Activated gamma-delta T cell treated with anti-CD3 and anti-CD28 coated beads, Interleukin-2, amount 50 U/mL, for 16 hours (primary cell): Measurements from ENCODE around the gene PDLIM5.
"Not testable (repeated sequence)": the region's sequence is repeated elsewhere in the genome, so short reads cannot be mapped to it uniquely, and the experiment has no call there.

Source experiments
- DNase-seq: peaks from one replicate; pipeline ENCODE4 v3.0.0-alpha.2; 2020; ENCODE audit warnings: low read depth

PDLIM5 gene

GRCh38 chr4:94528792-94529451, 77.2 kb downstream of the PDLIM5 start:
- no peak for DNase-seq

GRCh38 chr4:94530073-94530472, 78.3 kb downstream of the PDLIM5 start:
- no peak for DNase-seq

GRCh38 chr4:94531991-94532789, 80.4 kb downstream of the PDLIM5 start:
- DNase-seq = no peak

DNA sequence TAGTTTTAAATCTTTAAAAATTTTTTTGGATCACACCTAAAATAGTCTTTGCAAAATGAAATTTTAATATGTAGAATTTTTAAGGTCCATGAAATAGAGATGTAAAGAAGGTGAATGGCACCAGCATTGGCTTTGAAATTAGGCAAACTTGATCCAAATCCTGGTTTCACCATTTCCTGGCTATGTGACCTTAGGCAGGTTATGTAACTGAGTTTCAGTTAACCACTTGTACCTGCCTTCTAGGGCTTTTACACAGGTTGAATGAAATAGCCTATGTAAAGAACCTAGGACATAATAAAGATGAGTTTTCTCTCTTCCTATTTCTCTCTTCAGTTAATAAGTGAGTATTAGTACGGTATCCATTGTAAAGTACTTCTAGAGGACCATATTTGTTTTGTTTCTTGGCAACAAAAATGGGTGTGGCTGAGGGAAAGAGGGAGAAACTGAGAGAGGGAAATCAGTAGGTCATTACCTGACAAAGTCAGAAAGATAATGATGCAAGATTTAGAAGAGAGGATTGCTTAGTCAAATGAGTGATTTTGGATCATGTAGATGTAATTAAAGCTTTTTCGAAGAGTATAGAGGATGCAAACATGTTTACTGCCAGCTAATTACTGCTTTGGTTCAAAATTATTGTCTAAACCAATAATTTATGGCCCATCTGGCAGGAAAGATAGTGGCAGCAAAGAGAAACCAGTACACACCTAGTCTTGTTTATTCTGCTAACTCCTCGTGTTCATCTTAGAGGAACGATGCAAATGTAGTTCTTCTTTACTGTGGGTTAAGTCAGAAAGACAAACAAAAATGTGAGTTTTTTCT, 81.9 kb downstream of the PDLIM5 start:
- no peak for DNase-seq

DNA sequence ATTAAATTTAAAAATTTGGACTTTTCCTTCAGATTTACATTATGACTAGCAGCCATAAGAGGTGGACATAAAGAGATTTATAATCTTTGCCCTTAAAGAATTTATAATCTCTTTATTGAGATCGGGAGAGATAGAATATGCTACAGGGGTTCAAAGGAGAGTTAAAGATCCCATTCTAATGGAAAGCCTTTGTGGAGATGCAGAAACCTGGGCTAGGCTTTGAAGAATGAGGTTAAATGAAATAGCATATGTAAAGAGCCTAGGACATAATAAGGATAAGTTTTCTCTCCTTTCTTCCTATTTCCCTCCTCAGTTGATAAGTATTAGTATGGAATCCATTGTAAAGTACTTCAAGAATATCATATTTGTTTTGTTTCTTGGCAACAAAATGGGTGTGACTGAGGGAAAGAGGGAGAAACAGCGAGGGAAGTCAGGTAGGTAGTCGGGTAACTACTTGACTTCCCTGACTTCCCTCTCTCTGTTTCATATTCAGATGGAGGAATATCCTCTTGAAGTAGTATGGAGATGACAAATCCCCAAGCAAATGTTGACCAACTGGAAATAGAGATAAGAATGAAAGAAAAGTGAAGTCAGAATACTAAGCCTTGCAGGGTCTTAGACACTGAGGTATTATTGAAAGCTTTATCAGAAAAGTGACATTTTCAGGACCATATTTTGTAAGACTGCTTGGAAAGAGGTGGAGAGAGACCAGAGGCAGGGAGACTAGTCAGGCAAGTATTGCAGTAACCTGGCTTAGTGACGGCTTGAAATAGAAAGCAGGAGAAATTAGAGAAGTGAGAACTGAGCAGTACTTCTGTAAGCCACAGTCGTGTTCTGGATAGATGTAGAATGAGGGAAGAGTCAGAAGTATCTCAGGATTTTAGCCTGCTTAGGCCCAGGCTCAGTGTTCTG, 82.9 kb downstream of the PDLIM5 start:
- no peak for DNase-seq

DNA sequence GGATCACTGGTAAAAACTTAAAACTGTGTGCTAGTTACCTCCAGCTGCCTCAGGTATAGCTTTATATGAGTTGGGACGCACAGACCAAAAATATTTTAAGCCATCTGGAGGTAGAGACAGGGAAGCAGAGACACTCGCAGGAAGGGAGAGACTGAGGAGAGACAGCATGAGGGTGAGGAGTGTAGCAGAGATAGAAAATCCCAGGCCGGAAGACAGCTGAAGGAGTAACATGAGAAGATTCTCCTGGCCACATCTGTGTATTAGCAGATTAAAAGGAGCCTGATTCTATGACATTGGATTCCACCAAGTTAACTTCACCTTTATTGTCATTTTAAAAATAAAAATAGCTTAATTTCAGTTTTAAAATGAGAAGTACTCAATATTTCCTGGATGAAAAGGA, 84.3 kb downstream of the PDLIM5 start:
- no peak for DNase-seq

- no peak for DNase-seq
Observed at GRCh38 chr4:94536649-94537469, 85.1 kb downstream of the PDLIM5 start.

- DNase-seq = no peak
Observed at GRCh38 chr4:94537921-94538628, 86.3 kb downstream of the PDLIM5 start.

- no peak for DNase-seq
Observed at GRCh38 chr4:94540476-94540875, 88.7 kb downstream of the PDLIM5 start.

DNA sequence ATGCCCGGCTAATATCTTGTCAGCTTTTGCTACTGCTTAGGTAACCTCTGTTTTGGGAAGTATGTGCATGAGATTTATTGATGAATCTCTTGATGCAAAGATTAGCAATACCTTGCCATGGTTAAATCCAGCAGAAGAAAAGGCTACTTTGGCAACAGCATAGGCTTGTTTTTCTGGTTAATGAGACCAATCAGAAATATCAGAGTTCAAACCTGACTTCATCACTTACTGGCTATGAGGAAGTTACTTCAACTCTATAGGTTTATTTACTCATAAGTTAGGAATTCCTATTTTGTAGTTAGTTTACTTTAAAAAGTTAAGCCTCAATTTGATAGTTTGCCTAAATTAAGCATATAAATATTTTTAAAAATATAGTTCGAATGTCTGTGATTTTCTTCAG, 93.1 kb downstream of the PDLIM5 start:
- no peak for DNase-seq

DNA sequence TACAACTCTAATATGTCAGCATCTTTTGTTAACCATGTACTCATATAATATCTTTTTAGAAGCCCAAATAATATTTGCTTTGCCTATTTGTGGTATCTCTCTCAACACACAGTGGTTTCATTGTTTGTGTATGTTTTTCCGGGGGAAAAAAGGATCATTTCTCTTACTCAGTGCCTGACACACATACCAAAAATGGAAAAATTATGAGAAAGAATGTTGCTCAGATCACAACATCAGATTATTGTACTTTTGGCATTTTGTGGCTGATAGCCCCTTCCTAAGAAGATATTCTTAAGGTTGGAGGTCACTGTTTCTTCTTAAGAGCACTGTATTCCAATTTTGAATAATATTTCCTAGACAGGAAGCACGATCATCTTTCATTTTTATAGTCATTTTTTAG, 93.6 kb downstream of the PDLIM5 start:
- no peak for DNase-seq

GRCh38 chr4:94546949-94547348, 95.2 kb downstream of the PDLIM5 start:
- DNase-seq = no peak

DNA sequence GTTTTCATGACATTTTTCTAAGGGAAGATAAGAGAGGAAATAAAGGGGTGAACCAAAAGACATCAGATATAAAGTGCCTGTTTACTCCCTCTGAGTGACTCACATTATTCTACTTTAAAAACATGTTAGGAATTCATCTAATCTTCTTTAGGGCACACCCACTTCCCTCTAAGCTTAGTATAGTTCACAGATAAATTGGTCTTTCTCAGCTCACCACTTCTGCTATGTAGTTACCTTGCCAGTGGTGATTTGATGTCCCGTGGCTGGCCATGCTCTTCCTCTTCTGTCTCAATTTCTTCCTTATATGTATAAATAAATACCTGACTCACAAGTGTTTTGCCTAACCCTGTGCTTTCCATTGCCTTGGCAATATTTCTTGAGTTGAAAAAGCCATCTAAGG, 96.8 kb downstream of the PDLIM5 start:
- no peak for DNase-seq

- no peak for DNase-seq
Observed at GRCh38 chr4:94550352-94550751, 98.6 kb downstream of the PDLIM5 start.

DNA sequence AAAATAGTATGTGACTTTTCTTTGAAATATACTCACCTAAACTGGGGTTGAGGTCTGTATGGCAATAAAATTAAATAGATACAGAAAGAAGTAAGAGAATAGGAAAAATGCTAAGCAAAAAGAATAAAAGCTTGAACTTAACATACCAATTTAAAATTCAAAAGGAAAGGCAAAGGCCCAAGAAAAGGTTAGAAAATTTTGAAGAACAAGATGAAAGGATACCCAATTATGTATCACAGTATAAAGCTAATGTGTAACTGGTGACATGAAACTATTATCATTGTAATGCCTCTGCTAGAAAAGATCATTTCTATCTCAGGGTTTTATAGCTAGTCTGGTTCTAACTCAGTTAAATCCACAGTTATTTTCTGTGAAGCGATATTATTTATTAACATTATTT, 99.1 kb downstream of the PDLIM5 start:
- no peak for DNase-seq

GRCh38 chr4:94551643-94552564, 100.2 kb downstream of the PDLIM5 start:
- no peak for DNase-seq

DNA sequence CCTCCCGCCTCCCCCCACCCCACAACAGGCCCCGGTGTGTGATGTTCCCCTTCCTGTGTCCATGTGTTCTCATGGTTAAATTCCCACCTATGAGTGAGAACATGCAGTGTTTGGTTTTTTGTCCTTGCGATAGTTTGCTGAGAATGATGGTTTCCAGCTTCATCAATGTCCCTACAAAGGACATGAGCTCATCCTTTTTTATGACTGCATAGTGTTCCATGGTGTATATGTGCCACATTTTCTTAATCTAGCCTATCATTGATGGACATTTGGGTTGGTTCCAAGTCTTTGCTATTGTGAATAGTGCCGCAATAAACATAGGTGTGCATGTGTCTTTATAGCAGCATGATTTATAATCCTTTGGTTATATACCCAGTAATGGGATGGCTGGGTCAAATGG, 104.3 kb downstream of the PDLIM5 start:
- not testable (repeated sequence) for DNase-seq

GRCh38 chr4:94557632-94558031, 105.9 kb downstream of the PDLIM5 start:
- not testable (repeated sequence) for DNase-seq

GRCh38 chr4:94558392-94558904, 106.7 kb downstream of the PDLIM5 start:
- no peak for DNase-seq
